Measurements from ENCODE around the gene EHMT1. TPM values are rescaled to one million over a fixed set of nuclear protein-coding genes. Genes with fewer than 3 reads are reported as not detected.
"Not testable (repeated sequence)": the region's sequence is repeated elsewhere in the genome, so short reads cannot be mapped to it uniquely, and the experiment has no call there.

EHMT1 gene
- total RNA-seq, 1 donor from 2014 or later: 96.5 TPM

DNA sequence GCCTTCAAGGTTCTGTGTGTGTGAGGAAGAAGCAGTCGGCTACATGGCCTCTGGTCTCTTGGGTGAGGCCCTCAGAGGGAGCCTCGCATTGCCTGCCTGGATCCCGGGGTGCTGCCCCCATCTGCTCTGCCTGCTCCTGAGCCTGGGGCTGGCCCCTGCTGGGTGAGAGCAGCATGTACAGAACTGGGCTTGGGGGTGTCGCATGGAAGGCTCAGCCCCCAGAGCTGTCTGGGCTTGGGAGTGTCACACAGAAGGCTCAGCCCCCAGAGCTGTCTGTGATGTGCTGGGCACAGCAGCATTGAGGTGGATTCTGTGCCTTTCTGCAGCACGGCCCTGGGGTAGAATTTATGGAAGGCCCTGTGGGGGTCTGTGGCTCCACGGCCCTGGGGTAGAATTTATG is 265.2 kb downstream of the EHMT1 start:
- not testable (repeated sequence) for H3K9me3 Mint-ChIP-seq

DNA sequence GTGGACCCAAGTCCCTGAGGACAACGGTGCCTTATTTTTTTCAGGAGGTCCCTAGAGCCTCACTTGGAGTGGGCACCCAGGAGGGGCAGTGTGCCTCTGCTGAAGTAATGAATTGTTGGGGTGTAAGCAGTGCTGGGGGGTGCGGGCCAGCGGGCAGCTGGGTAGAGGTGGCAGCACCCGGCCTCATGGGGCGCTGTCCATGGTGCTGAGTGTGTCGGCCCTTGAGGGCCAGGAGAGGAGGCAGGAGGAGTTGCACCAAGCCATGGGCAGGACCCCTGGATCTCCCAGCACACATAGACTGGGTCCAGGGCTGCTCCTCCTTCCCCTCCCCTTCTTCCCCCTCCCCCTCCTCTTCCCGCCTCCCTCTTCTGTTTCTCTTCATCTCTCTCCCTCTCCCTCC is 265.7 kb downstream of the EHMT1 start:
- H3K4me1 Mint-ChIP-seq (ENCODE audit: low read depth); H3K36me3 Mint-ChIP-seq (ENCODE audit: low read depth); H3K27ac Mint-ChIP-seq; DNase-seq (ENCODE audit: low spot score); intact Hi-C loops (cut with micrococcal nuclease); H3K4me3 Mint-ChIP-seq (ENCODE audit: low read depth); H3K27me3 Mint-ChIP-seq (ENCODE audit: low read depth); H3K9me3 Mint-ChIP-seq: not testable (repeated sequence)

More for the DNA sequence above, 265.2 kb downstream of the EHMT1 start:
- H3K4me3 Mint-ChIP-seq (ENCODE audit: low read depth); H3K36me3 Mint-ChIP-seq (ENCODE audit: low read depth); H3K4me1 Mint-ChIP-seq (ENCODE audit: low read depth); H3K27ac Mint-ChIP-seq; intact Hi-C loops (cut with micrococcal nuclease); DNase-seq (ENCODE audit: low spot score); H3K27me3 Mint-ChIP-seq (ENCODE audit: low read depth): not testable (repeated sequence)

DNA sequence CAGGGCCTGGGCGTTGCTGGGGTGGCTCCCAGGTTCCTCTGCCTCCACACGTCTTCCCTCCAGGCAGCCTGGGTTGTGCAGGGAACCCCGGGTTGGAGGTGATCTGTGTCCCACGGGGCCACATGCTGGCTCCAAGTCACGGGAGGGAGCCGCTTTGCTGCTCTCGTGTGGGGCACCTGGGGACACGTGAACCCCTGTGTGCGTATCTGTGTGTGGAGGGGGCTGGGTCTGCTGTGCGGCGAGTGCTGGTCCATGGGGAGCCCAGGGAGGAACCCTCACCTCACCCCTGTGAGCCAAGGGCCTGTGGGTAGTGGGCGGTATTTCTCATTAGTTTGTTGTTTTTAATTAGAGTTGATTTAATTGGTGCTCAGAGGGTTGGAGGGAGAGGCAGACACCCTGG is 266.3 kb downstream of the EHMT1 start:
- H3K27me3 Mint-ChIP-seq (ENCODE audit: low read depth); DNase-seq (ENCODE audit: low spot score); H3K4me1 Mint-ChIP-seq (ENCODE audit: low read depth); H3K9me3 Mint-ChIP-seq; H3K36me3 Mint-ChIP-seq (ENCODE audit: low read depth); H3K4me3 Mint-ChIP-seq (ENCODE audit: low read depth); H3K27ac Mint-ChIP-seq; intact Hi-C loops (cut with micrococcal nuclease): not testable (repeated sequence)

Other genes starting within 250 kb of the EHMT1 start
- 6.8 and 8.0 TPM in 2 replicates for gene EXD3, start 195.8 kb upstream of the EHMT1 start, total RNA-seq
- 0.39 and 0.46 TPM in 2 replicates for gene NOXA1, start 195.6 kb upstream of the EHMT1 start, total RNA-seq
- not detected in 2 replicates for gene ENTPD8, start 177.6 kb upstream of the EHMT1 start, total RNA-seq
- gene NSMF, start 159.7 kb upstream of the EHMT1 start, total RNA-seq: 56.1 and 57.6 TPM in 2 replicates
- gene PNPLA7, start 68.6 kb upstream of the EHMT1 start, total RNA-seq: 1.6 TPM in 2 replicates
- gene MRPL41, start 67.1 kb upstream of the EHMT1 start, total RNA-seq: 43.2 and 49.4 TPM in 2 replicates
- 43.2 and 46.2 TPM in 2 replicates for gene DPH7, start 40.1 kb upstream of the EHMT1 start, total RNA-seq
- 72.4 and 74.4 TPM in 2 replicates for gene ZMYND19, start 28.5 kb upstream of the EHMT1 start, total RNA-seq
- gene ARRDC1, start 13.3 kb upstream of the EHMT1 start, total RNA-seq: 71.1 and 73.1 TPM in 2 replicates

All from activated T-helper 2 cell treated with anti-CD3 and anti-CD28 coated beads, Interferon-gamma antibody, Interleukin-2, Interleukin-4, amounts not matched to agents 10 μg/mL and 5 μg/mL and 100 μg/mL, durations not matched to agents 14 hours and 24 hours and 36 hours (primary cell).